GM19025 (cell line): ENCODE measurements around the gene QTRT2.

Source experiments
- ATAC-seq: cut with Tn5 transposase; IDR thresholded peaks from one replicate; pipeline ENCODE4 v1.9.1; 2021; ENCODE audit warnings: mild to moderate bottlenecking, low read depth, moderate library complexity; ENCODE audit not compliant: unreplicated experiment

Gene QTRT2

GRCh38 chr3:114119776-114120175, 63.2 kb downstream of the QTRT2 start:
- ATAC-seq: no peak

GRCh38 chr3:114120211-114120610, 63.7 kb downstream of the QTRT2 start:
- ATAC-seq: no peak

- ATAC-seq: no peak
Observed at GRCh38 chr3:114122027-114122709, 65.6 kb downstream of the QTRT2 start.

- ATAC-seq: no peak
Observed at GRCh38 chr3:114126461-114126860, 69.9 kb downstream of the QTRT2 start.

- ATAC-seq: no peak
Observed at GRCh38 chr3:114127517-114127916, 71.0 kb downstream of the QTRT2 start.

GRCh38 chr3:114128231-114128630, 71.7 kb downstream of the QTRT2 start:
- no peak for ATAC-seq

GRCh38 chr3:114128826-114129225, 72.3 kb downstream of the QTRT2 start:
- no peak for ATAC-seq

GRCh38 chr3:114132500-114132899, 76.0 kb downstream of the QTRT2 start:
- ATAC-seq: no peak

GRCh38 chr3:114133947-114134346, 77.4 kb downstream of the QTRT2 start:
- ATAC-seq: no peak
